Breast epithelium (tissue), 3 donors: Measurements from ENCODE around the gene RBP3.

Source experiments
- CTCF ChIP-seq, 3 donors: fragments of 450-650 bp; IDR thresholded peaks; one replicate each; pipeline ENCODE4 v1.5.1; 2016 to 2017; ENCODE audit warnings: antibody characterized with exemption in 3 of 3, mild to moderate bottlenecking in 3 of 3, moderate library complexity in 3 of 3
- POLR2A ChIP-seq: fragments of 450-650 bp; IDR thresholded peaks from one replicate; pipeline ENCODE4 v1.6.1; 2016; ENCODE audit warnings: antibody characterized with exemption, mild to moderate bottlenecking, moderate library complexity

- no peak for TF ChIP-seq POLR2A
- no peak for TF ChIP-seq CTCF (IDR thresholded peaks at IDR 0.05)
Measured at GRCh38 chr10:47316131-47316530, 32.0 kb upstream of the RBP3 start.
